ENCODE results near the gene NOP9. TPM values are rescaled to one million over a fixed set of nuclear protein-coding genes. Genes with fewer than 3 reads are reported as not detected.

The NOP9 gene
- total and polyA plus RNA-seq, 9 of the 15 experiments (the other 6 are each of a cell fraction or from before 2014, with no cell fraction given), result 1.0 to 27.9 (median 15.1) TPM

GRCh38 chr14:24271134-24271833, 28.4 kb upstream of the NOP9 start, which contains the start of gene RABGGTA (continued):
- TF ChIP-seq TFE3 (CRISPR knock-in tag; IDR thresholded peaks at IDR 0.05) (no peak), CTBP1 (IDR thresholded peaks at IDR 0.05; ENCODE audit: borderline replicate concordance) (peak; percentile 82; the same call in 1 of the 2 replicates), HMBOX1 (IDR thresholded peaks at IDR 0.05) (no peak), MXD1 (CRISPR knock-in tag; IDR thresholded peaks at IDR 0.05; ENCODE audit: borderline replicate concordance, poor library complexity, severe bottlenecking) (no peak), U2AF1 (optimal IDR thresholded peaks at IDR 0.05; ENCODE audit: low read depth, low read length) (peak; percentile 91), SMAD1 (IDR thresholded peaks at IDR 0.05; ENCODE audit: low read depth, low read length, partially characterized antibody) (no peak), BRD9 (IDR thresholded peaks at IDR 0.05; ENCODE audit: low read depth, partially characterized antibody) (no peak), TFAP4 (CRISPR knock-in tag; IDR thresholded peaks at IDR 0.05; ENCODE audit: borderline replicate concordance) (peak; percentile 71; the same call in 1 of the 2 replicates), ZNF778 (CRISPR knock-in tag; IDR thresholded peaks at IDR 0.05) (no peak), FOXM1 (IDR thresholded peaks at IDR 0.05; ENCODE audit: low read depth) (no peak), FOXM1 (CRISPR knock-in tag; IDR thresholded peaks at IDR 0.05; ENCODE audit: low read depth) (0 out of 2 replicates have a peak, but pooled peaks have one; percentile 50), MEIS2 (IDR thresholded peaks at IDR 0.05; ENCODE audit: partially characterized antibody) (peak; percentile 72), DACH1 (IDR thresholded peaks at IDR 0.05; ENCODE audit: partially characterized antibody) (no peak), SUPT5H (IDR thresholded peaks at IDR 0.05) (peak; percentile 62), ZNF75A (CRISPR knock-in tag; IDR thresholded peaks at IDR 0.05) (no peak), NFE2L1 (tag; IDR thresholded peaks at IDR 0.05; ENCODE audit: borderline replicate concordance, low read depth) (no peak), HBP1 (CRISPR knock-in tag; IDR thresholded peaks at IDR 0.05) (no peak), NONO (IDR thresholded peaks at IDR 0.05; ENCODE audit: low read depth in 2 of 2, low read length in 1 of 2) (peak in 1 of 2 experiments; percentile 76; a peak in 3 of 4 replicates), KLF13 (tag; IDR thresholded peaks at IDR 0.05; ENCODE audit: borderline replicate concordance, low read depth) (0 out of 2 replicates have a peak, but pooled peaks have one; percentile 54), ZFP91 (CRISPR knock-in tag; IDR thresholded peaks at IDR 0.05) (no peak)
